AG04449 (cell line): Measurements from ENCODE around the gene SNX30.

Experiments used
- CTCF ChIA-PET: fragments of 350-600 bp; formaldehyde crosslinking; extraction: SDS; loops from one replicate; lab custom pipeline; 2021; ENCODE audit warnings: antibody characterized with exemption; lab: Yijun Ruan, JAX
- POLR2A ChIA-PET: fragments of 400-600, 350-600 bp; formaldehyde crosslinking; extraction: SDS; loops from one replicate; lab custom pipeline; 2020; ENCODE audit warnings: antibody characterized with exemption, inconsistent platforms; lab: Yijun Ruan, JAX
- DNase-seq: peaks from one replicate; pipeline ENCODE4 v3.0.0-alpha.2; 2010; ENCODE audit warnings: low read depth, low spot score
- H3K4me3 ChIP-seq: 2 replicates; pipeline ENCODE4 v1.5.1; 2011; ENCODE audit warnings: low read depth, mild to moderate bottlenecking, control low read depth, low read length
- TF ChIP-seq, protein P1 (sequence below): IDR thresholded peaks from one replicate; pipeline ENCODE4 v1.5.1; 2011; ENCODE audit warnings: mild to moderate bottlenecking, moderate library complexity, low read length, control low read depth, inconsistent platforms; ENCODE audit not compliant: insufficient read depth; ENCODE audit errors: missing control alignments

Gene SNX30

DNA sequence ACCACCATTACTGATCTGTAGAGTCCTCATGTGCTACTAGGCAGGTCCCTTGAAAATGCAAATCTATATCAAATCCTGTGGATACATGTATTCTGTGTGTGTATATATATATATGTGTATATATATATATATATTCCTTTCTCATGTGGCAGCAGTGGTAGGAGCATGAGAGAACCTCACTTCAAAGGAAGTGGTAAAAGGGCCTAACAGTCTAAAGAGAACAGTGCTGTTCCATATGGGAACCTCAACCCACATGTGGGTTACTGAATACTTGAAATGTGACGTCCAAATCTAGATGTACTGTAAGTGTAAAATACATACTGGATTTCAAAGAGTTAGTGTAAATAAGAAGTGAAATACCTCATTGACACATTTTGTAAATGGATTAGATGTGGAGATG, 134.8 kb downstream of the SNX30 start:
- CTCF ChIA-PET: interaction anchor here (1.5 to 7.5 kb wide), 3 partner anchors 20 to 43 kb away, joined by 4 to 67 read pairs (median 4); no protein-coding TSS in a partner anchor
- DNase-seq: no peak
- TF ChIP-seq, protein P1, sequence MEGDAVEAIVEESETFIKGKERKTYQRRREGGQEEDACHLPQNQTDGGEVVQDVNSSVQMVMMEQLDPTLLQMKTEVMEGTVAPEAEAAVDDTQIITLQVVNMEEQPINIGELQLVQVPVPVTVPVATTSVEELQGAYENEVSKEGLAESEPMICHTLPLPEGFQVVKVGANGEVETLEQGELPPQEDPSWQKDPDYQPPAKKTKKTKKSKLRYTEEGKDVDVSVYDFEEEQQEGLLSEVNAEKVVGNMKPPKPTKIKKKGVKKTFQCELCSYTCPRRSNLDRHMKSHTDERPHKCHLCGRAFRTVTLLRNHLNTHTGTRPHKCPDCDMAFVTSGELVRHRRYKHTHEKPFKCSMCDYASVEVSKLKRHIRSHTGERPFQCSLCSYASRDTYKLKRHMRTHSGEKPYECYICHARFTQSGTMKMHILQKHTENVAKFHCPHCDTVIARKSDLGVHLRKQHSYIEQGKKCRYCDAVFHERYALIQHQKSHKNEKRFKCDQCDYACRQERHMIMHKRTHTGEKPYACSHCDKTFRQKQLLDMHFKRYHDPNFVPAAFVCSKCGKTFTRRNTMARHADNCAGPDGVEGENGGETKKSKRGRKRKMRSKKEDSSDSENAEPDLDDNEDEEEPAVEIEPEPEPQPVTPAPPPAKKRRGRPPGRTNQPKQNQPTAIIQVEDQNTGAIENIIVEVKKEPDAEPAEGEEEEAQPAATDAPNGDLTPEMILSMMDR: no peak
- POLR2A ChIA-PET: no interaction called here
- no peak overlapping the region for H3K4me3 ChIP-seq

DNA sequence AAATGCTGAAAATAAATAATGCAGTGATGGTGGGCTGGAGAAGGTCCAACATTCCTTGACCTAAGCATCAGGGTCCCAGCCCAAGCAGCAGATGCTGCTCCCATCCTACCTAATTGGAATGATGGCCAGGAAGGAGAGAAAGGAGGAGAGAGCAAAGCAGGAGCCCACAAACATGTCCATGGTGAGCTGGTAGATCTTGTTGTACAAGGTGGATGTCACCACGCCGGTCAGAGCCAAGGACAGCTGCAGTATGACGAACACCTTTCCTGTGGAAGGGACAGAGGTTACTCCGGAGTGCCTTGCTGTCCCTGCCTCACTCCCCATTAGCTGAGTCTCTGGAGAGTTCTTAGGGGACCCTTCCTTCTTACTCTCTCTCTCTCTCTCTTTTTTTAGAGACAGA, 135.8 kb downstream of the SNX30 start:
- POLR2A ChIA-PET: no interaction called here
- DNase-seq: no peak
- CTCF ChIA-PET: interaction anchor here (7.5 kb wide), 1 partner anchor 19 kb away, joined by 67 read pairs; no protein-coding TSS in a partner anchor
- TF ChIP-seq, protein P1: no peak
- no peak overlapping the region for H3K4me3 ChIP-seq

DNA sequence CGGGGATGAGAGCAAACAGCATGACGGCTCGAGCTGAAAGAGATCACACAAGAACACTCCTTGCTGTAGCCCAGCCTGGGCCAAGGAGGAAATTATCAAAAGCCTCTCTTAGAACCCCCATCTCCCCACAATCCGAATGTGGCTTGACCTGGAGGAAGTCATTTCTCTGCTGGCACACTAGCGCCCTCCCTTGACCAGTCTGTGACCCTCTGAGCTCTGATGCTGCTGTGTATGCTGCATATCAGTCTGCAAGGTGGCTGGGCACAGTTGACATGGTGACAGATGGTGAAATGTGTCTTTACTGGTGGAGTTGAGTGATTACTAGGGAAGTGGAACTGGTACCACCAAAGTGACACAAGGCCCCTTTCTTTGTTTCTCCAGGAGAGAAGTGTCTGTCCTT, 136.8 kb downstream of the SNX30 start:
- no peak for DNase-seq
- no peak overlapping the region for H3K4me3 ChIP-seq
- ChIA-PET CTCF (interaction anchor here (0.8 to 7.5 kb wide), 5 partner anchors 10 to 44 kb away, joined by 3 to 67 read pairs (median 4); no protein-coding TSS in a partner anchor), POLR2A (no interaction called here)
- TF ChIP-seq, protein P1: no peak

DNA sequence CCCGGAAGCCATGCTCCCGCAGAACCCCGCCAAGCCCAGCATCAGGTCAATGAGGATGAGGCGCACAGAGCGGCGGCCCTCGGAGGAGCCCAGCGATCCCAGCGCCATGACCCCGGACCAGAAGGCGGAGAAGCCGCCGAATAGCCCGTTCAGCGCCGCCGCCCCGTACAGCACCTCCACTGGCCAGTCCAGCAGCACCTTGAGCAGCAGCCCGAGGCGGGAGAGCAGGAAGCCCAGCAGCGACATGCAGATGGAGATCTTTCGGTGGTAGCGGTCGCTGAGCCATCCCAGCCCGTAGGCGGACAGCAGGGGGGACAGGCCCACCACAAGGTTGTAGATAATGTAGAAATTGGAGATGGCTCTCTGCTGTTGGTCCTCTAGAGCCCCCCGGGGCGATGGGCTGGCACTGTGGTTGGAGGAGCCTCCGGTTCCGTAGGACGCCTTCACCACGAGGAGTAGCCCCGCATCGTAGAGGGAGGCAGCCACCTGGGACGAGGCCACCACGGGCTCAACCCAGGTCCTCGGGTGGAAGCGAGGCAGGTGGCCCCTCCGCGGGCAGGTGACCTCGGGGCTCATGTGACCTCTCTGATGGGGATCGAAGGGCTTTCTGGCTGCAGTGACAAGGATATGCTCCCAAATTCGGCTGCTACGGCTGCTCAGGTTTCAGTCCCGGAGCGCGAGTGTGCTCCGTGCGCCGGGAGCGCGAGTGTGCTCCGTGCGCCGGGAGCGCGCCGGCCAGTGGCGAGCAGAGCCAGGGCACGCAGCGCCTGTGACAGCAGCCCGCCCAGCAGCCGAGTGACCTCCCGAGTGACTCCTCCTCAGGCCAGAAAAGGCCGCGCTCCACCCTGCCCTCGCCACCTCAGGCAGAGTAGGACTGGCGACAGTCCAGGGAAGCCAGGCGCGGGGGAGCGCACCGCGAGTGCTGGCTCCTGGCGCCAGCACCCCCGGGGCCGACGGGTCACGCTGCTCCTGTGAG, 139.8 kb downstream of the SNX30 start, which contains the start of gene SLC46A2:
Gene SLC46A2 (minus strand): TSS at position 771 of the 976 bp plus-strand sequence. CDS start 195 bp downstream, at position 576.
- DNase-seq: no peak
- CTCF ChIA-PET: interaction anchor here (1.5 to 4.4 kb wide), 3 partner anchors 7 to 13 kb away, joined by 4 to 29 read pairs (median 9); no protein-coding TSS in a partner anchor
- POLR2A ChIA-PET: no interaction called here
- TF ChIP-seq, protein P1: no peak
- H3K4me3 ChIP-seq: peak within 1 kb of the TSS; percentile 52

DNA sequence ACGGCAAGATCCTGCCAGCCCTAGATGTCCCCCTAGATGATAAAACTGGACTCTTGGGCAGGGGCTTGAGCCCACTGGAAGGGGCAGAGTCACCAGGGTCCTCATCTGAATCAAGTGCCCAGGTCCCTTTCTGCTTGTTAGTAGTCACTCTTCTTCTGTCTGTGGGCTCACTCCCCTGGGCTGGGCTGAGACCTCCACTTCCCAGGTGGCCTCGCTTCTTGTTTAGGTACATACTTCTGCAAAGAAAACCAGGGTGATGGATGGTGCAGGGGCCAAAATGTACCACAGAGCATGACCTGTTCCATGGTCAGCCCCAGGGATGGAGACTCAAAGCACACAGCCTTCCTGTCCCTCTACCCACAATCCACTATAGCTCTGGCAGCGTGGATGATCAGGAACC, 141.0 kb downstream of the SNX30 start:
- H3K4me3 ChIP-seq: no peak overlapping the region
- POLR2A ChIA-PET: no interaction called here
- DNase-seq: no peak
- CTCF ChIA-PET: interaction anchor here (4.4 kb wide), 1 partner anchor 12 kb away, joined by 29 read pairs; no protein-coding TSS in a partner anchor
- TF ChIP-seq, protein P1: no peak

DNA sequence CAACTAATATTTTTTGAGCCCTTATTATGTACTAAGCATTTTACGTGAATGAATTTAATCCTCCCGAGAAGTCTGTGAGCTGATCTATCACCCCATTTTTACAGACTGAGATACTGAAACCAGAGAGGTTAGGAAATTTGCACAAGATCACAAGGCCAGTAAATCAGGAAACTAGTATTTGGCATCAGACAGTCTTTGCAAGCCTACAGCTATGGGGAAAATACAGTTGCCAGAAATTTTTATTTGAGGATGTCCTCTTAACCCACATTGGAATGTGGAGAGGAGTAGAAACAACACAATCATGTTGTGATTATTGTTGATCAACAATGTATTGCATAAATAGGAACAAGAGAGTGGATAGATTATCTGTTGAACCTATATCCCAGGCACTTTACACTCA, 142.4 kb downstream of the SNX30 start:
- POLR2A ChIA-PET: no interaction called here
- TF ChIP-seq, protein P1: no peak
- CTCF ChIA-PET: interaction anchor here (1.1 to 4.4 kb wide), 3 partner anchors 10 to 48 kb away, joined by 3 to 29 read pairs (median 3); no protein-coding TSS in a partner anchor
- H3K4me3 ChIP-seq: no peak overlapping the region
- no peak for DNase-seq
